Measurements from ENCODE around the gene VARS2.
"Not testable (repeated sequence)": the region's sequence is repeated elsewhere in the genome, so short reads cannot be mapped to it uniquely, and the experiment has no call there.

VARS2 gene

DNA sequence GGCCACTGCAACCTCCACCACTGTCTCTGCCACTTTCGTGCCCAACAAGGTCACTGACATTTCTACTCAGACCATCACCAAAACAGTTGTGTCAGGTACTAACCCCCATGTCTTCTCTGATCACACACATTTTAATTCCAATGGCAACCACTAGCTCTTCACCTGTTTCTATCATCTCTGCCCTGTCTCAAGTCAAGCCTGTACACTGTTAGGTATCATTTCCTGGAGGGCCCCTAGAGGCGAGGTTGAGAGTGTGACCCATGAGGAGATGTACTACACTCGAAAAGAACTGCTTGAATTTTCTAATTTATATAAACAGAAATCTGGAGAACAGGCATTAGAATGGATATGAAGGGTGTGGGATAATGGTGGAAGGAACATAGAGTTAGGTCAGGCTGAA is 52.1 kb downstream of the VARS2 start:
- DNase-seq = no peak

GRCh38 chr6:30969171-30969570 is 55.1 kb downstream of the VARS2 start:
- DNase-seq = not testable (repeated sequence)

GRCh38 chr6:30970946-30971345 is 56.9 kb downstream of the VARS2 start:
- DNase-seq = no peak

DNA sequence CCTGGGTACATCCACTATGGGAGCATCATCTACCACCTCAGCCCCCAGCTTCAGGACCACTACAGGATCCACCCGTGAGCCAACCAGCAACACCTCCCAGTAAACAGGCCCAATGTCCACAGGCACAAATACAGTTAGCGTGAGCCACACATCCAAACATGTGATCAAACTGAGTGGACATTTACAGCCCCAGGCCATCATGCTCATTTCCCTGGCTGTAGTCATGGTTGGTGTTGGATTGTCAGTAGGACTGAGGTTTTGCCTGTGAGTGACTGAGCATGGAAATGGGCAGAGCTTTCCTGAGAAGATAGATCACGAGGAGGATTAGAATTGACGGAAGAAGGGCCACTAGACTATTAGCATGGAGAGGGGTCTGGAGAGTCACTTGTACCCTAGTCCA is 58.8 kb downstream of the VARS2 start:
- DNase-seq = no peak

DNA sequence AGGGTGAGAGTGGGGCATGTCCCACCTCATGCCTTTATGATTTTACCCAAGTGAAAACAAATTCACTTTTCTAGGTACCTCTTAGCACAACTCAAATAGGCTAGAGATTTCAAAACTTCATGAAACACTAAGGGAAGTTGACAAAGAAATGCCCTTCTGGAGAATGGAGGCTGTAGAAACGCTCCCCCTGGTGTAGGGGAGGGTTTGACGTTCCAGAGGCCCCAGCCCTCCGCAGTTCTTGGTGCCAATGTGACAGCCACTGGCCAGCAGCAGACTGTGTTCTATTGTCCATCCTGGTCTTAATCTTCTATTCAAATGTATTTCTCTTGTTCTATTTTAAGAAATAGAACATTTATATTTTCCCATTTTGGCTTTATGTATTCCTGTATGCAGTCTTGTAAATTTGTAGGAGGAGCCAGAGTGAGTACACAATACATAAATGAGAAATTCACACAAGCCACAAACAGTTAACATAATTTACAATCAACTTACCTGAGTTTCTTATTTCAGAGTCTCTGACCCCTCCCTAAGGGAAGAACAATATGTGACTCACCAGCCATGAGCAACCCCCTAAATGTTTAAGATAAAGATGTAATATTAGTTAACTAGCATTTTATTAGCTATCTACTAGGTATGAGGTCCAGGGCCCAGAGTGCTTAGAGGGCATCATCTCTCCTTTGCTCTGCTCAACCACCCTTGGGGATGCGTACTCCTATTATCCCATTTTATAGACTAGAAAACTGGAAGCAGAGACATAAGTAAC is 60.6 kb downstream of the VARS2 start:
- no peak for DNase-seq
